Breast epithelium (tissue), 3 donors: ENCODE measurements around the gene VAV3.

Experiments used
- POLR2A ChIP-seq: fragments of 450-650 bp; IDR thresholded peaks from one replicate; pipeline ENCODE4 v1.6.1; 2016; ENCODE audit warnings: antibody characterized with exemption, mild to moderate bottlenecking, moderate library complexity
- TF ChIP-seq, protein P1 (sequence below), 3 donors: fragments of 450-650 bp; IDR thresholded peaks; one replicate each; pipeline ENCODE4 v1.5.1; 2016 to 2017; ENCODE audit warnings: antibody characterized with exemption in 3 of 3, mild to moderate bottlenecking in 3 of 3, moderate library complexity in 3 of 3

DNA sequence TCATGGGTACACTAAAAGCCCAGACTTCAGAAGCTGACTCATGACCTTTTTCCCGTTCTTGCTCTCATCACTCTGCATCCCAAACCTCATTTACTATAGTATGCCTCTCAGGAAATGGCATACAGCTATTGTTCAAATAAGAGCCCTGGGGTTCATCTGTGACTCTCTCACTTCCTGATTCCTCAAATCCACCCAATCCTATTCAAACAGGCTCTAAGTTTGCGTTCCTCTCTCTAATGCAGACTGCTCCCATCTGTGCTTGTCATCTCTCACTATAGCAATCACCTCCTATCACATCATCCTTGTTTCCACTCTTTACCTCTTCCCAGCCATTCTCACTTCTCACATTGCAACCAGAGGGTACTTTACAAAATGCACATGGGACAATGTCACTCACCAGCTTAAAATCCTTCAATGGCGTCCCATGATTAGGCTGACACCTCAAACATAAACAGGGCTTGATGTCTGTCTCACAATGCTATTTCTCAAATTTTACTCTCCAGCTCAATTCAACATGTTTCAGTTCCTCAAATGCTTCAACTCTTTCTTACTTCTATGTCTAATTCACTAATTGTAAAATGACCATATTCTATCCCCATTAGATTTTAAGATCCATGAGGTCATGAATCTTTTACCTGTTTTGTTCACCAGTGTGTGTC, 415.7 kb downstream of the VAV3 start:
- no peak for TF ChIP-seq POLR2A
- TF ChIP-seq, protein P1, sequence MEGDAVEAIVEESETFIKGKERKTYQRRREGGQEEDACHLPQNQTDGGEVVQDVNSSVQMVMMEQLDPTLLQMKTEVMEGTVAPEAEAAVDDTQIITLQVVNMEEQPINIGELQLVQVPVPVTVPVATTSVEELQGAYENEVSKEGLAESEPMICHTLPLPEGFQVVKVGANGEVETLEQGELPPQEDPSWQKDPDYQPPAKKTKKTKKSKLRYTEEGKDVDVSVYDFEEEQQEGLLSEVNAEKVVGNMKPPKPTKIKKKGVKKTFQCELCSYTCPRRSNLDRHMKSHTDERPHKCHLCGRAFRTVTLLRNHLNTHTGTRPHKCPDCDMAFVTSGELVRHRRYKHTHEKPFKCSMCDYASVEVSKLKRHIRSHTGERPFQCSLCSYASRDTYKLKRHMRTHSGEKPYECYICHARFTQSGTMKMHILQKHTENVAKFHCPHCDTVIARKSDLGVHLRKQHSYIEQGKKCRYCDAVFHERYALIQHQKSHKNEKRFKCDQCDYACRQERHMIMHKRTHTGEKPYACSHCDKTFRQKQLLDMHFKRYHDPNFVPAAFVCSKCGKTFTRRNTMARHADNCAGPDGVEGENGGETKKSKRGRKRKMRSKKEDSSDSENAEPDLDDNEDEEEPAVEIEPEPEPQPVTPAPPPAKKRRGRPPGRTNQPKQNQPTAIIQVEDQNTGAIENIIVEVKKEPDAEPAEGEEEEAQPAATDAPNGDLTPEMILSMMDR (IDR thresholded peaks at IDR 0.05), result no peak
